Tibial artery (tissue), 4 donors: Measurements from ENCODE around the gene PTBP3.

Experiments used
- DNase-seq, 2 donors: peaks; one replicate each; pipeline ENCODE4 v3.0.0-alpha.2; 2019
- H3K27ac ChIP-seq, 2 donors: fragments of 200-600 bp; sonication (generic) in 1 of 2; 1 replicate in 1 of 2; 2 replicates in 1 of 2; pipeline ENCODE4 v1.5.1; 2018 to 2019; ENCODE audit warnings: mild to moderate bottlenecking in 1 of 2
- H3K27me3 ChIP-seq, 2 donors: fragments of 200-600 bp; sonication (generic) in 1 of 2; one replicate each; pipeline versions ENCODE4 v1.5.1 to v1.6.0; 2016 to 2019
- H3K36me3 ChIP-seq, 3 donors: fragments of 200-600 bp; sonication (generic) in 2 of 3; one replicate each; pipeline ENCODE4 v1.5.1; 2016 to 2019; ENCODE audit warnings: mild to moderate bottlenecking in 2 of 3
- H3K4me1 ChIP-seq, 4 donors: fragments of 200-600 bp; sonication (generic) in 2 of 4; 1 replicate in 3 of 4; 2 replicates in 1 of 4; pipeline ENCODE4 v1.5.1; 2016 to 2019
- H3K4me3 ChIP-seq, 2 donors: fragments of 200-600 bp; sonication (generic) in 1 of 2; 1 replicate in 1 of 2; 2 replicates in 1 of 2; pipeline ENCODE4 v1.5.1; 2018 to 2019; ENCODE audit warnings: mild to moderate bottlenecking in 2 of 2
- H3K9me3 ChIP-seq, 3 donors: fragments of 200-600 bp; sonication (generic) in 1 of 3; one replicate each; pipeline ENCODE4 v1.5.1; 2016 to 2019
- CTCF ChIP-seq, 2 experiments: fragments of 200-600 bp in 1 of 2; fragments of 450-650 bp in 1 of 2; IDR thresholded peaks; one replicate each; pipeline ENCODE4 v1.5.1; 2017 to 2019; ENCODE audit warnings: antibody characterized with exemption in 2 of 2, mild to moderate bottlenecking in 1 of 2, moderate library complexity in 1 of 2
- intact Hi-C: fragments of 100-400 bp; cut with DNase I; formaldehyde crosslinking; loops from one replicate; pipeline ENCODE4 v1.15.0; 2023; ENCODE audit warnings: low total_unique reads

Gene PTBP3

GRCh38 chr9:112322701-112323377 is 10.6 kb downstream of the PTBP3 start:
- Histone ChIP-seq H3K4me3 (no peak overlapping the region), H3K36me3 (peaks cover 0 to 6% (median 0%) of the 10 kb centered on the region in 3 donors), H3K9me3 (peaks cover 0 to 6% (median 0%) of the 10 kb centered on the region in 3 donors), H3K27ac (no peak overlapping the region), H3K27me3 (no peaks in the 10 kb centered on the region), H3K4me1 (peaks cover 0 to 4% (median 2%) of the 10 kb centered on the region in 4 donors)
- TF ChIP-seq CTCF (IDR thresholded peaks at IDR 0.05), result no peak
- intact Hi-C loops, result no loop called here
- no peak for DNase-seq

GRCh38 chr9:112316258-112316943 is 17.0 kb downstream of the PTBP3 start:
- Histone ChIP-seq H3K4me3 (no peak overlapping the region), H3K36me3 (no peaks in the 10 kb centered on the region), H3K27me3 (no peaks in the 10 kb centered on the region), H3K27ac (no peak overlapping the region), H3K4me1 (peaks cover 0 to 23% (median 3%) of the 10 kb centered on the region in 4 donors), H3K9me3 (no peaks in the 10 kb centered on the region)
- no peak for TF ChIP-seq CTCF (IDR thresholded peaks at IDR 0.05)
- intact Hi-C loops, result no loop called here
- DNase-seq, result no peak

GRCh38 chr9:112315331-112316257 is 17.8 kb downstream of the PTBP3 start:
- peaks cover 0 to 23% (median 3%) of the 10 kb centered on the region in 4 donors for H3K4me1 ChIP-seq
- no peaks in the 10 kb centered on the region for H3K36me3 ChIP-seq
- no peaks in the 10 kb centered on the region for H3K9me3 ChIP-seq
- H3K4me3 ChIP-seq, result no peak overlapping the region
- intact Hi-C loops, result no loop called here
- no peak for TF ChIP-seq CTCF (IDR thresholded peaks at IDR 0.05)
- H3K27ac ChIP-seq, result no peak overlapping the region
- DNase-seq, result no peak
- no peaks in the 10 kb centered on the region for H3K27me3 ChIP-seq

- peaks cover 0 to 23% (median 3%) of the 10 kb centered on the region in 4 donors for H3K4me1 ChIP-seq
- H3K36me3 ChIP-seq, result no peaks in the 10 kb centered on the region
- no peaks in the 10 kb centered on the region for H3K27me3 ChIP-seq
- DNase-seq, result no peak
- H3K9me3 ChIP-seq, result no peaks in the 10 kb centered on the region
- no peak overlapping the region for H3K4me3 ChIP-seq
- no peak overlapping the region for H3K27ac ChIP-seq
- intact Hi-C loops, result no loop called here
- TF ChIP-seq CTCF (IDR thresholded peaks at IDR 0.05), result no peak
Observed at GRCh38 chr9:112312139-112312538, 21.3 kb downstream of the PTBP3 start.

- H3K9me3 ChIP-seq, result no peaks in the 10 kb centered on the region
- TF ChIP-seq CTCF (IDR thresholded peaks at IDR 0.05), result no peak
- H3K27me3 ChIP-seq, result no peaks in the 10 kb centered on the region
- no peak overlapping the region for H3K27ac ChIP-seq
- intact Hi-C loops, result no loop called here
- H3K4me3 ChIP-seq, result no peak overlapping the region
- peaks cover 0 to 21% (median 3%) of the 10 kb centered on the region in 4 donors for H3K4me1 ChIP-seq
- no peak for DNase-seq
- no peaks in the 10 kb centered on the region for H3K36me3 ChIP-seq
Observed at GRCh38 chr9:112311497-112311896, 21.9 kb downstream of the PTBP3 start.
